Nephron progenitor cell (in vitro differentiated cells): ENCODE data around the gene CRACDL.

Experiments used
- DNase-seq: peaks from one replicate; pipeline ENCODE4 v3.0.0; 2021
- H3K27ac Mint-ChIP-seq: 2 replicates; pipeline ENCODE4 v1.8.0; 2021; ENCODE audit warnings: mild to moderate bottlenecking, moderate library complexity, mixed read lengths
- H3K27me3 Mint-ChIP-seq: 2 replicates; pipeline ENCODE4 v1.8.0; 2021; ENCODE audit warnings: mild to moderate bottlenecking, low read depth, mixed read lengths; ENCODE audit not compliant: poor library complexity
- H3K36me3 Mint-ChIP-seq: 2 replicates; pipeline ENCODE4 v1.8.0; 2021; ENCODE audit warnings: low read depth, mixed read lengths
- H3K4me1 Mint-ChIP-seq: 2 replicates; pipeline ENCODE4 v1.8.0; 2021; ENCODE audit warnings: mixed read lengths
- H3K4me3 Mint-ChIP-seq: 2 replicates; pipeline ENCODE4 v1.8.0; 2021; ENCODE audit warnings: mild to moderate bottlenecking, moderate library complexity, mixed read lengths
- H3K9me3 Mint-ChIP-seq: 2 replicates; pipeline ENCODE4 v1.8.0; 2021; ENCODE audit warnings: mild to moderate bottlenecking, moderate library complexity, mixed read lengths
- TF ChIP-seq, protein P1 (sequence below): fragments of 200-600 bp; sonication (generic); IDR thresholded peaks from 2 replicates; pipeline ENCODE4 v1.5.0; 2021; ENCODE audit warnings: antibody characterized with exemption

CRACDL gene

DNA sequence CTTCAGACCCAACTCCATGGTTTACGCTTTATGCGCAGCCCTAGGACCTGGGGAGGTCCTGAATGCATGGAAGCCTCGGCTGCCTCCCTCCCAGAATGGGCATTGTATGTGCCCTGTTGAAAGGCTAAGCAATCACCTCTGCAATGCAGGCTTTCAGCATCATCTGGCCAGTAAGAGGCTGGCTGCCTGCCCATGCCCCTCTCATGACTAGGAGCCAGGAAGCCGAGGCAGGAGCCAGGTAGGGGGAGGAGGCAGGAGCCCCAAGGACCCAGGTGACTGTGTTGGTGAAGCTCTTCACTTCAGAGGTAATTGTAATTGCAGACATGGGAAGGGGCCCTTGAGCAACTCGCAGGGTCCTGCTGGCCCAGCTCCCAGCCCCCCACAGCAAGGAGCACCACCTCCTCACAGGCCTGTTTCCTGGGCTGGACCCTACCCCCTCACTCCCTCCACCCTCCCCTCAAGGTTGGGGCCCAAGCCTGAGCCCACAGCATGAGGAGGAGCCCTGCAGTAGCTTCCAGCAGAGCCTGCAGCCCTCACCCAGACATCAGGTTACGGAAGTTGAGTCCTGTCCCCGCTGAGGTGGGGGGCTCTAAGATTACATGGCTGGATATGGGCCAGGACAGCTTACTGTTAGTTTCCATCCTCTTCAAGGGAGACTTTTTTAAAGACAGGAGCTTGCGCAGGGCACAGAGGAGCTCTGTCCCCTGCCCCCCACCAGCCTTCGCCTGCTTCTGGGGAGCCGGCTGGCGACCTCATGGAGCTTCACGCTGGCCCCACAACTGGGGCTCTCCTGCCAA is 21.9 kb downstream of the CRACDL start:
- no peak for DNase-seq
- Mint-ChIP-seq H3K27me3 (peaks cover 14% of the 10 kb centered on the region), H3K9me3 (peaks cover 11% of the 10 kb centered on the region), H3K4me3 (no peak overlapping the region), H3K36me3 (peaks cover 8% of the 10 kb centered on the region), H3K27ac (no peak overlapping the region), H3K4me1 (peaks cover 49% of the 10 kb centered on the region)
- TF ChIP-seq, protein P1, sequence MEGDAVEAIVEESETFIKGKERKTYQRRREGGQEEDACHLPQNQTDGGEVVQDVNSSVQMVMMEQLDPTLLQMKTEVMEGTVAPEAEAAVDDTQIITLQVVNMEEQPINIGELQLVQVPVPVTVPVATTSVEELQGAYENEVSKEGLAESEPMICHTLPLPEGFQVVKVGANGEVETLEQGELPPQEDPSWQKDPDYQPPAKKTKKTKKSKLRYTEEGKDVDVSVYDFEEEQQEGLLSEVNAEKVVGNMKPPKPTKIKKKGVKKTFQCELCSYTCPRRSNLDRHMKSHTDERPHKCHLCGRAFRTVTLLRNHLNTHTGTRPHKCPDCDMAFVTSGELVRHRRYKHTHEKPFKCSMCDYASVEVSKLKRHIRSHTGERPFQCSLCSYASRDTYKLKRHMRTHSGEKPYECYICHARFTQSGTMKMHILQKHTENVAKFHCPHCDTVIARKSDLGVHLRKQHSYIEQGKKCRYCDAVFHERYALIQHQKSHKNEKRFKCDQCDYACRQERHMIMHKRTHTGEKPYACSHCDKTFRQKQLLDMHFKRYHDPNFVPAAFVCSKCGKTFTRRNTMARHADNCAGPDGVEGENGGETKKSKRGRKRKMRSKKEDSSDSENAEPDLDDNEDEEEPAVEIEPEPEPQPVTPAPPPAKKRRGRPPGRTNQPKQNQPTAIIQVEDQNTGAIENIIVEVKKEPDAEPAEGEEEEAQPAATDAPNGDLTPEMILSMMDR, result no peak

DNA sequence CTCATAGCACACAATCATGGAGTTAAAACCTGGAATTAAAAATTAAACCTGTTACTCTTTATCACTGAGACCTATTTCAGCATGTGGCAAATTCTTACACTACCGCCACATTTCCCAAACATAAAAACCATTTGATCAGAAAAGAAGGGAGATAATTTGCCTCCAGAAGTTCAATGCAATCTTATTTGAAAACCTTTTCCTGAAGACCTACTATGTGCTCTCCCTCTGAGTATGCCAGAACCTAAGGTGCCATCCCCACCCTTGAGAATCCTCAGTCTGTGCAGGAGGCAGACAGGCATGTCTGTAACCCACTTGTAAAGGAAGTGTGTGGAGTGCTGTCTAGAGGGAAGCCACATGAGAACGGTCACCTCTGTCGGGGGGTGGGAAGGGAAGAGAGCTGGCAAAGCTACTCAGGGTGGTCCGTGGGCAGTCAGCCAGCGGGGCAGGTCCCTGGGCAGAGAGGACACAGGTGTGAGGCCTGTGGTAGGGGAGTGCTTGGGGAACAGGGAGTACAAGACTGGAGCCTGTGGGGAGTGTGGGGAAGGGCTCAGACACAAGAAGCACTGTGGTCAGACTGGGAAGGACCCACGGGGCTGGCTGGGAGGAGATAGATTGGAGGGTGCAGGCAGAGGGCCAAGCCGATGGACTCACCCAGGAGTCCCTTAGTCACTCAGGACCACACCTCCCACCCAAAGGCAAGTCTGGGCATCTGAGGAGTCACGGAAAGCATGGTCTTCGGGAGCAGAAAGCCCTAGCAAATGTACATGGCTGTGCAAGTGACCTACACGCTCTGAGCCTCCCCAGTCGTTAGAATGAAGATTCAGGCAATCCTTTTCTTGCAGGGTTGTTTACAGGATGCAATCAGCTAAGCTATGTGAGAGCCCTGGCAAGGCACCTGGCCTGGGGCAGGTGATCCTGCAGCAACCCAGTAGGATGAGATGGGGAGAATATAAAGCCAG is 22.8 kb downstream of the CRACDL start:
- TF ChIP-seq, protein P1, result no peak
- H3K4me1 Mint-ChIP-seq, result peaks cover 57% of the 10 kb centered on the region
- peak overlapping the region; percentile 37 for H3K27ac Mint-ChIP-seq
- H3K36me3 Mint-ChIP-seq, result no peaks in the 10 kb centered on the region
- DNase-seq, result no peak
- H3K9me3 Mint-ChIP-seq, result peaks cover 4% of the 10 kb centered on the region
- H3K27me3 Mint-ChIP-seq, result peaks cover 14% of the 10 kb centered on the region
- H3K4me3 Mint-ChIP-seq, result no peak overlapping the region

DNA sequence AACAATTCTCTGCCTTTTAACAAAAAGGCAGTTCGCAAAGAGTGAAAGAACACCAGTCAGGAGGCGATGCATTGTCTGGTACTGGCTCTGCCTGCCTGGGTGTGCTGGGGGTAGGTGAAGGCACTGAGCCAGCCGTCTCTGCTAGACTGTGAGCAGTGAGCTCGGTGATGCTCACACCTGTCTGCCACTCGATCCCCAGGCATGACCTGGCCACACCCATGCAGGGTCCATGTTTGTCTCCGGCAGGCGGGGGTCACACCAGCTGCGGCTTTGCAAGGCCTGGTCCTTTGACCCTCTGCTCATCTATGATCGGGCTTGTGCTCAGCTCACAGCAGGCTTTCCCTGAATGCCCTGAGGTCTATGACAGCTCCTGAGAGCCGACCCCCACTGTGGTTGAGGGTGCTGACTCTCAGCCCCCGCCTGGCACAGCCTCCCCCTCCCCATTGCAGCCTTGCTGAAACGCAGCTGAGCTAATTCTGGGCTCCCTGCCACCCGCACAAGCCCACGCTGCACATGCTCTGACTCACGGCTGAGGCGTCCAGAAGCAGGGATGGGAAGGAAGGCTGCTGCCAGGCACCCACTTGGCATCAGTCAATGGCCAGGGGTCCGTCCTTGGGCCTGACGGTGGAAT is 23.7 kb downstream of the CRACDL start:
- Mint-ChIP-seq H3K27ac (no peak overlapping the region), H3K4me1 (peaks cover 66% of the 10 kb centered on the region), H3K27me3 (peaks cover 14% of the 10 kb centered on the region), H3K4me3 (no peak overlapping the region), H3K9me3 (no peaks in the 10 kb centered on the region), H3K36me3 (no peaks in the 10 kb centered on the region)
- TF ChIP-seq, protein P1, result no peak
- no peak for DNase-seq

DNA sequence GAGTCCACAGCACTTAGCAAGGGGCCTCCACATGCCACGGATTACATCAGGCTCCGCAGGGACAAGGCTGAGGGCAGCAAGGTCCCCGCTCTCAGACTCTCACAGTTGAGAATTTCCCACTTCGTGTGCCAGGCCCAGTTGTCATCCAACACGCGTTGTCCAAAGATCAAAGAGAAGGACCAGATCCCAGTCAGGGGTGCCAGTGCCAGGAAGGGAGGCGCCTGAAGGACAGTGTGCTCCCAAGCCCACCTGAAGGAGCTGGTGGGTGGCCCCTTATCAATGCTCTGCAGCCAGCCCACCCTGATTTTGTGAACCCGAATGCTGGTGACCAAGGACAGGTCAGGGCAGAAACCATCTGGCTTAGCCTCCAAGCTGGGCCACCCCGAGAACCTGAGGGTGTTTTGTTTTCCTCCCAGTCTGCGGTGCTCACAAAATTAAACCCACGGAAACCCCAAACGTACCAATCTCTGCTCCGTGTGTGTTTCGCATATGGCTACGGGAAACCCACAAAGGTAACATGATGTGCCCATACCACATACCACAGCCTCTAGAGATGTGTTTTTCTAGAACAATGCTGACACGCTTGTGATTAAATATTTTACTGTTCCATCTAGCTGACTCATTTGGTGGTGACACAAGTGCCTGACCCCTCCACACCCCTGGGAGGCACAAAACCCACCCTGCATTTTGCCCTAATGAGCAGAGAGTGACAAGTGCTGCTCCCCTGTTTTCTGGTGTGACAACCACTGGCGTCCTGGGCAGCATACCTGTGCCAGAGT is 24.5 kb downstream of the CRACDL start:
- H3K4me1 Mint-ChIP-seq, result peaks cover 67% of the 10 kb centered on the region
- peaks cover 14% of the 10 kb centered on the region for H3K27me3 Mint-ChIP-seq
- TF ChIP-seq, protein P1, result no peak
- H3K27ac Mint-ChIP-seq, result peak overlapping the region; percentile 64
- no peaks in the 10 kb centered on the region for H3K36me3 Mint-ChIP-seq
- no peak overlapping the region for H3K4me3 Mint-ChIP-seq
- DNase-seq, result no peak
- no peaks in the 10 kb centered on the region for H3K9me3 Mint-ChIP-seq

DNA sequence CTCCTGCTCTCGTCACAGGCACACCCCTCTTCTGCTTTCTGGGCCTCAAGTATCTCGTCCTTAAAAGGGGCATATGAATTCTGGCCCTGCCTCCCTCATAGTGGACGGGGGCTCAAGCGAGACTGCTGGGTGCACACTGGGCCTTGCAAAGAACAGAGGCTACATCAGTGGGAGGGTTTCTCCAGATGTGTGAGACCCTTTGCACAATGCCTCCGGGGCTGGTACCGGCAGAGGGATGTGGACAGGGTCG is 25.0 kb downstream of the CRACDL start:
- TF ChIP-seq, protein P1, result no peak
- H3K4me3 Mint-ChIP-seq, result no peak overlapping the region
- H3K36me3 Mint-ChIP-seq, result peaks cover under 1% of the 10 kb centered on the region
- peaks cover 14% of the 10 kb centered on the region for H3K27me3 Mint-ChIP-seq
- no peak overlapping the region for H3K27ac Mint-ChIP-seq
- H3K4me1 Mint-ChIP-seq, result peaks cover 69% of the 10 kb centered on the region
- no peaks in the 10 kb centered on the region for H3K9me3 Mint-ChIP-seq
- no peak for DNase-seq
